ENCODE results near the gene RGMA. TPM values are rescaled to one million over a fixed set of nuclear protein-coding genes. Genes with fewer than 3 reads are reported as not detected.

RGMA gene
- total and polyA plus RNA-seq, 10 of the 15 experiments (the other 5 are each of a cell fraction or from before 2014, with no cell fraction given): not detected

GRCh38 chr15:93089727-93090305 is 805 bp upstream of the RGMA start:
- H3K27me3 ChIP-seq (replicated peaks in 1 of 2; ENCODE audit: control insufficient read depth in 2 of 2, insufficient read depth in 2 of 2, low read length in 1 of 2): peaks cover 8 to 11% of the 10 kb centered on the region in 2 experiments
- no peak for DNase-seq (ENCODE audit: low read depth, low spot score)
- intact Hi-C loops (cut with micrococcal nuclease; ENCODE audit: unreplicated experiment) (loop anchor here (10.0 kb wide), 1 partner anchor 125 kb away; no protein-coding TSS in a partner anchor), in situ Hi-C loops (cut with MboI) (no loop called here)
- no peaks in the 10 kb centered on the region for H3K36me3 ChIP-seq (ENCODE audit: control insufficient read depth in 2 of 2, insufficient read depth in 2 of 2, low read length in 1 of 2)
- ChIA-PET RAD21 (ENCODE audit: unreplicated experiment) (no interaction called here), SMC1A (ENCODE audit: uncharacterized antibody, unreplicated experiment) (interaction anchor here (1.2 kb wide), 1 partner anchor 1030 kb away, joined by 3 read pairs; no protein-coding TSS in a partner anchor), POLR2A (no interaction called here), CTCF (no interaction called here)
- H3K9ac ChIP-seq (ENCODE audit: control insufficient read depth, insufficient read depth, low read length): no peak overlapping the region
- BruUV-seq (replicated peaks): no TSS peak
- no peak overlapping the region for H3K27ac ChIP-seq (ENCODE audit: control insufficient read depth, insufficient read depth)
- no peak for ATAC-seq
- no peak overlapping the region for H3K4me3 ChIP-seq
- FAIRE-seq: no peak
- no peak for TF ChIP-seq EZH2 (IDR thresholded peaks at IDR 0.05; ENCODE audit: borderline replicate concordance, control insufficient read depth, low read depth, low read length)
- TF ChIP-seq CHD1 (IDR thresholded peaks at IDR 0.05; ENCODE audit: low read depth, low read length): no peak
- no peak for TF ChIP-seq REST (IDR thresholded peaks at IDR 0.05; ENCODE audit: low read depth, low read length)
- TF ChIP-seq E2F8 (IDR thresholded peaks at IDR 0.05; ENCODE audit: low read depth, partially characterized antibody): no peak
- TF ChIP-seq HDAC2 (IDR thresholded peaks at IDR 0.05): no peak
- no peak for TF ChIP-seq ZNF24 (IDR thresholded peaks at IDR 0.05)
- no peak for TF ChIP-seq RBBP5 (conservative IDR thresholded peaks at IDR 0.05)
- TF ChIP-seq PBX3 (IDR thresholded peaks at IDR 0.05; ENCODE audit: insufficient replicate concordance, low read depth, low read length): no peak
- no peaks in the 10 kb centered on the region for H3K9me3 ChIP-seq (replicated peaks; ENCODE audit: control insufficient read depth, insufficient read depth, low read length)
- no peaks in the 10 kb centered on the region; the same call in 1 of the 2 replicates for H3K4me1 ChIP-seq (ENCODE audit: control insufficient read depth, insufficient read depth, low read length)
- H4K20me1 ChIP-seq (ENCODE audit: control insufficient read depth, insufficient read depth): no peaks in the 10 kb centered on the region
- no peaks in the 10 kb centered on the region for H3K79me2 ChIP-seq (ENCODE audit: control insufficient read depth, insufficient read depth, low read length)
- no peak overlapping the region for H2AFZ ChIP-seq (ENCODE audit: control insufficient read depth, low read depth, low read length)
- H3K4me2 ChIP-seq (ENCODE audit: control insufficient read depth, insufficient read depth): no peak overlapping the region
- 11% methylated on average over 29 of the region's 29 CpGs for WGBS (ENCODE audit: insufficient coverage, insufficient replicate concordance, low lambda C conversion rate, missing lambda C conversion rate)

All from GM12878 (cell line).